ENCODE results near the gene UGT2A2. TPM values are rescaled to one million over a fixed set of nuclear protein-coding genes. Genes with fewer than 3 reads are reported as not detected.
"Not testable (repeated sequence)": the region's sequence is repeated elsewhere in the genome, so short reads cannot be mapped to it uniquely, and the experiment has no call there.

UGT2A2 gene
- polyA plus RNA-seq (ENCODE audit: insufficient read length in 10 of 10): under 1 TPM in 1 of 10 donors, not detected in 9; 0.15 TPM
- long read RNA-seq, donor 1: 0 reads
- long read RNA-seq, donor 2: 0 reads
- long read RNA-seq, donor 3: 0 reads
- long read RNA-seq, donor 4: 0 reads
- long read RNA-seq, donor 5: 0 reads
- long read RNA-seq, donor 6: 0 reads
- long read RNA-seq, donor 7: 0 reads
- long read RNA-seq, donor 8: 0 reads
- long read RNA-seq, donor 9: 0 reads

GRCh38 chr4:69639542-69639941 lies at the start of gene UGT2A2:
Gene UGT2A2, minus strand, starts transcription at chr4:69639642. Its CDS starts 2 bp downstream, at chr4:69639640.
- DNase-seq: no peak

- DNase-seq: no peak
Measured at GRCh38 chr4:69684804-69685203, 45.4 kb upstream of the UGT2A2 start.

- DNase-seq: no peak
Measured at GRCh38 chr4:69668680-69669079, 29.2 kb upstream of the UGT2A2 start.

GRCh38 chr4:69664009-69664408 lies 24.6 kb upstream of the UGT2A2 start:
- not testable (repeated sequence) for DNase-seq

- DNase-seq: not testable (repeated sequence)
Measured at GRCh38 chr4:69661130-69661803, 21.8 kb upstream of the UGT2A2 start.

GRCh38 chr4:69658133-69658532 lies 18.7 kb upstream of the UGT2A2 start:
- DNase-seq: no peak

- DNase-seq: peak in 1 of 3 donors; percentile 3
Measured at GRCh38 chr4:69656653-69657158, 17.3 kb upstream of the UGT2A2 start.

- DNase-seq: no peak
Measured at GRCh38 chr4:69653147-69653546, 13.7 kb upstream of the UGT2A2 start, which contains the start of gene UGT2A1. Gene UGT2A1, minus strand, starts transcription at chr4:69653247. Its CDS starts 5,603 bp downstream, at chr4:69647644.

- DNase-seq: no peak
Measured at GRCh38 chr4:69650872-69651271, 11.4 kb upstream of the UGT2A2 start.

- DNase-seq: no peak
Measured at GRCh38 chr4:69649629-69650028, 10.2 kb upstream of the UGT2A2 start.

- no peak for DNase-seq
Measured at GRCh38 chr4:69649207-69649606, 9.8 kb upstream of the UGT2A2 start.

GRCh38 chr4:69642961-69643360 lies 3.5 kb upstream of the UGT2A2 start:
- DNase-seq: no peak

GRCh38 chr4:69640289-69640688 lies 847 bp upstream of the UGT2A2 start:
- DNase-seq: no peak

GRCh38 chr4:69617083-69617694 lies 22.3 kb downstream of the UGT2A2 start:
- peak; percentile 30 to 58 (median 30) for DNase-seq

GRCh38 chr4:69610484-69610883 lies 29.0 kb downstream of the UGT2A2 start:
- no peak for DNase-seq

- no peak for DNase-seq
Measured at GRCh38 chr4:69601065-69601464, 38.4 kb downstream of the UGT2A2 start.

GRCh38 chr4:69600013-69600412 lies 39.4 kb downstream of the UGT2A2 start:
- no peak for DNase-seq

GRCh38 chr4:69594382-69594781 lies 45.1 kb downstream of the UGT2A2 start:
- no peak for DNase-seq

GRCh38 chr4:69591364-69591763 lies 48.1 kb downstream of the UGT2A2 start:
- no peak for DNase-seq

GRCh38 chr4:69589884-69590283 lies 49.6 kb downstream of the UGT2A2 start:
- DNase-seq: no peak

GRCh38 chr4:69584135-69584534 lies 55.3 kb downstream of the UGT2A2 start:
- DNase-seq: no peak

GRCh38 chr4:69583543-69583942 lies 55.9 kb downstream of the UGT2A2 start:
- DNase-seq: no peak

GRCh38 chr4:69577245-69577644 lies 62.2 kb downstream of the UGT2A2 start:
- no peak for DNase-seq

Measured in muscle of back (tissue), 13 donors.